ENCODE measurements around the gene PRKD2.

Gene PRKD2

GRCh38 chr19:46670813-46671212 lies 46.1 kb downstream of the PRKD2 start:
- FAIRE-seq (peak; percentile 46), DNase-seq (ENCODE audit: insufficient read length, low spot score) (no peak)

GRCh38 chr19:46668662-46669061 lies 48.3 kb downstream of the PRKD2 start:
- FAIRE-seq (no peak), DNase-seq (ENCODE audit: insufficient read length, low spot score) (no peak)

GRCh38 chr19:46665072-46665471 lies 51.8 kb downstream of the PRKD2 start:
- no peak for DNase-seq (ENCODE audit: insufficient read length, low spot score)
- no peak for FAIRE-seq

GRCh38 chr19:46661735-46662592 lies 55.0 kb downstream of the PRKD2 start:
- peak; percentile 83 for DNase-seq (ENCODE audit: insufficient read length, low spot score)
- no peak for FAIRE-seq

- FAIRE-seq = peak; percentile 99
- peak; percentile 98 for DNase-seq (ENCODE audit: insufficient read length, low spot score)
Observed at GRCh38 chr19:46661020-46661731, 55.7 kb downstream of the PRKD2 start, which contains the start of gene DACT3. Gene DACT3 (minus strand): TSS chr19:46661182. CDS start chr19:46661064, 118 bp downstream.

- no peak for DNase-seq (ENCODE audit: insufficient read length, low spot score)
Observed at GRCh38 chr19:46660551-46661019, 56.3 kb downstream of the PRKD2 start.

GRCh38 chr19:46660008-46660517 lies 56.9 kb downstream of the PRKD2 start:
- DNase-seq (ENCODE audit: insufficient read length, low spot score) (no peak), FAIRE-seq (no peak)

More at GRCh38 chr19:46660551-46661019, 56.3 kb downstream of the PRKD2 start:
- no peak for FAIRE-seq

- FAIRE-seq (no peak), DNase-seq (ENCODE audit: insufficient read length, low spot score) (no peak)
Observed at GRCh38 chr19:46659151-46660007, 57.5 kb downstream of the PRKD2 start.

- FAIRE-seq (no peak), DNase-seq (ENCODE audit: insufficient read length, low spot score) (no peak)
Observed at GRCh38 chr19:46656541-46656940, 60.4 kb downstream of the PRKD2 start.

GRCh38 chr19:46654621-46655152 lies 62.2 kb downstream of the PRKD2 start:
- FAIRE-seq (no peak), DNase-seq (ENCODE audit: insufficient read length, low spot score) (no peak)

- no peak for FAIRE-seq
- no peak for DNase-seq (ENCODE audit: insufficient read length, low spot score)
Observed at GRCh38 chr19:46650445-46650844, 66.5 kb downstream of the PRKD2 start.

GRCh38 chr19:46648961-46649960 lies 67.7 kb downstream of the PRKD2 start:
- FAIRE-seq (no peak), DNase-seq (ENCODE audit: insufficient read length, low spot score) (no peak)

- no peak for DNase-seq (ENCODE audit: insufficient read length, low spot score)
- FAIRE-seq = no peak
Observed at GRCh38 chr19:46648060-46648960, 68.6 kb downstream of the PRKD2 start.

GRCh38 chr19:46646402-46646801 lies 70.5 kb downstream of the PRKD2 start:
- DNase-seq (ENCODE audit: insufficient read length, low spot score) (no peak), FAIRE-seq (no peak)

GRCh38 chr19:46644720-46645119 lies 72.2 kb downstream of the PRKD2 start:
- FAIRE-seq (no peak), DNase-seq (ENCODE audit: insufficient read length, low spot score) (no peak)

- DNase-seq (ENCODE audit: insufficient read length, low spot score) (no peak), FAIRE-seq (no peak)
Observed at GRCh38 chr19:46640656-46641055, 76.3 kb downstream of the PRKD2 start.

GRCh38 chr19:46639358-46640182 lies 77.3 kb downstream of the PRKD2 start:
- DNase-seq (ENCODE audit: insufficient read length, low spot score) (peak; percentile 55), FAIRE-seq (peak; percentile 63)
